HuH-7.5 (cell line): Measurements from ENCODE around the gene TUT1.

Experiments used
- DNase-seq: peaks from one replicate; pipeline ENCODE4 v3.0.0; 2011; ENCODE audit warnings: low spot score

TUT1 gene

DNA sequence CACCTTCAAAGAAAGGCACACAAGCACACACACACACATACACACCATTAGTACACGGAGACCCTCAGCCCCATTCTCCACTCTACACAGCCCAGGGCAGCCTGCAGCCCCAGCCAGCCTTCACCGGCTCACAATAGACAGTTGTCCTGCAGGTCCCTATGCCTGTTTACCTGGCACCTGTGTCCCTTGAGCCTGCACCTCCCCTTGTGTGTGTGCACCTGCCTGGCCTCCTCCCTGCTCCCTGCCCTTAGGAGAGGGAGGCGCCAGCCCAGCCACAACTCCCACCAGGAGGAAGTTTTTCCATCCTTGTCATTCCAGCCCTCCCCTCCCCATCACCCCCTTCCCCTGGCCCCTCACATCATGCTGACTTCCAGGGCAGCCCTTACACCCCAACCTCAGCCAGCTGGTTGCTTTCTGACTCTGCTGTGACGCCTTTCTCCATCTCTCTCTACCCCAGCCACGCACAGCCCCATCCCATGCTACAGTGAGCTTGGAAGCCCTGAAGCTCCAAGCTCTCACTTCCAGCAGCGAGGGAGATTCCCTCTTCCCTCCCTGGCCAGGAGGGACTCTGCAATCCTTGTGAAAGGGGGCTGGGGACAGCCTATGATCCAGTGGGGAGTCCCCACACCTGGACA lies 49.1 kb downstream of the TUT1 start:
- no peak for DNase-seq

DNA sequence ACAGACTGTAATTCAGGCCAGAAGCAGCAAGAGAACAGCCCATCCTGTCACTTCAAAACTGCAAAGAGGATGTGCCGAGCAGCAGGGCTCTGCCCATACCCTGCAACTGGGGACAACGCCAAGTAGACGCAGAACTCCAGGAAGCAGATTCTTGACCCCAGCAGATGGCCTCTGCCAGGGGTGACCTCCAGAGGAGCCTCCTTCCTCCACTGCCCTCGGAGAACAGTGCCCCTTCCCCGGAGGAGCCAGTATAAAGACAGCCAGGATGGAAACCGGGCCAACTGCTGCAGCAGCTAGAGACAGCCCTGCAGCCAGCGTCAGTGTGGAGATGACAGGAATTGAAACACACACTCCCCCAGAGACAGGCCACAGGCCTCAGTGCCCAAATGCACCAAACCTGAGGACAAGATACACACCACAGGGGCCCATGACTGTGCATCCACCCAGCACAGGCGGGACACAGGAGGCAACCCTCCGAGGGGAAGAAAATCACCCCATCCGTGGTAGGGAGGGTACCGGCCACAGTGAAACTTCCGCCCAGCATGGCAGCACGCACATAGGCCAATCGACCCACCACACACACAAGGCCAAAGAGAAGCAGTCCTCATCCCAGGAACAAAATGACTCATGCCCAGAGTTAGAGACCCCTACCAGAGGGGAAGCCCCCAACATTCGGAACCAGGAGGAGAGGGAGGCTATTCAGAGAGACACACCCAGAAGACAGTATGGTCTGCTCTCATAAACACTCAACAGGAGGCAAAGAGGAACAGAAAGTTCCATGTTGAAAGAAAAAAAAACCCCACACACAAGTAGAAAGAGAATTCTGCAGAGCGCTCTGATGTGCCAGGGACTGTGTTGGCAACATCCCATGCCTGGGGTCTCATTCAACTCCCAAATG lies 50.3 kb downstream of the TUT1 start:
- no peak for DNase-seq

DNA sequence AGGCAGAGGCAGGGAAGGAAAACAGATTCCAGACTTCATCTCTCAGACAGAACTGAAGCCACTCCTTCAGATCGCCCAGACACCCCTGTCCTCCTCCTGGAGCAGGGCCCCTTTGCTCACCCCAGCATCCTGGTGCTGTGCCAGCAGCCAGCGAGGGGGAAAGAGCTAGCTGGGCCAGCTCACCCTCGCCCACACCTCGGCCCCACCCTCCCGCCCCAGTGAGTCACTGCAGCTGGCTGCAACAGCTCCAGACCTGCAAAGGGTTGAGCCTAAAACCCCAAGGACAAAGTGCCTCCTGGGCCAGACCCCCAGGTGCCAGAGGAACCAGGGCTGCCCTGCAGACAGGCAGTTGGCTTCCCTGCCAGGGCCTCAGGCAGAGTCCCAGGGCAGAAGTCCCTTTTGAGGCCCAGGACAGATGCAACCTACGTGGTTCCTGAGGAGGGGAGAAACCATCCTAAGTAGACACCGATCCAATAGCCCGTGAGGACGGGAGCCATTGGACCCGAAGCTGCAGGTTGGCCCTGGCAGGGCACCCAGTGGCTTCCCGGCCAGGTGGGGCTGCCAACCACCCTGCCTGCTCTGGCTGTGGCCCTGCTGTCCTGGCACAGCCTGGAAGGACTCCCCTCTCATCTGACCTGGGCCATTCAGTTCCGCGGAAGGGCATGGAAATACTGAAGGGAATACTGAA lies 51.9 kb downstream of the TUT1 start:
- no peak for DNase-seq

DNA sequence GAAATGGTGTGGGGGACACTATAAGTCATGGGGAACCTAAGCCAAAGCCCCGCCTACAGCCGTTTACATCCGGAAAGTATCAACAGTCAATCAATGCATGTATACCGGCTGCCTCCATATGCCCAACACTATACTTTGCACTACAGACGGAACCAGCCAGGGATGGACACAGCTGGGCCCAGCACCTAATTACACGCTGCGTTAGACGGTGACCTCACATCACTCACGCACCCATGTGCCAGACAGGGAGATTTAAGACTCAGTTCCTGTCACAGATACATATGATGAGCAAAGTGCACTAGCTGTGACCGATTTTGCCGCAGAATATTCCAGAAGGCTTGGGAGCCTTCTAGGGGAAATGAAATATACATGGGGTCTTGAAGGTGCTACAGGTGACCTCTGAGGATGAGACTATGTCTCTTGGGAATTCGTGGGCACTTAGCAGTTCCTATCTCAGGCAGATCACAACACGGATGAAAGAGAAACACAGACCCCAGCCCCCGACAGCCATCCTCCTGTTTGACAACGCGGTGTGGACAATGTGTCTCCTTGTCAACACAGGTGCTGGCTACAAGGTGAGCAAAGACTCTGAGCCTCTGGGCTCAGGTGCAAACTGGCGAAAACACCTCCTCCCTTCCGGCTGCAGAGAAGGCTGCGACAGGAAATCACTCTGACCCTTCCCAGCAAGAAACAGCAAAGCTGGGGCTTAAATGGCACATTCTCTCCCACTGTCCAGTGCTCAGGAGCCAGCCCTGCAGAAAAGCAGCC lies 52.7 kb downstream of the TUT1 start:
- no peak for DNase-seq

DNA sequence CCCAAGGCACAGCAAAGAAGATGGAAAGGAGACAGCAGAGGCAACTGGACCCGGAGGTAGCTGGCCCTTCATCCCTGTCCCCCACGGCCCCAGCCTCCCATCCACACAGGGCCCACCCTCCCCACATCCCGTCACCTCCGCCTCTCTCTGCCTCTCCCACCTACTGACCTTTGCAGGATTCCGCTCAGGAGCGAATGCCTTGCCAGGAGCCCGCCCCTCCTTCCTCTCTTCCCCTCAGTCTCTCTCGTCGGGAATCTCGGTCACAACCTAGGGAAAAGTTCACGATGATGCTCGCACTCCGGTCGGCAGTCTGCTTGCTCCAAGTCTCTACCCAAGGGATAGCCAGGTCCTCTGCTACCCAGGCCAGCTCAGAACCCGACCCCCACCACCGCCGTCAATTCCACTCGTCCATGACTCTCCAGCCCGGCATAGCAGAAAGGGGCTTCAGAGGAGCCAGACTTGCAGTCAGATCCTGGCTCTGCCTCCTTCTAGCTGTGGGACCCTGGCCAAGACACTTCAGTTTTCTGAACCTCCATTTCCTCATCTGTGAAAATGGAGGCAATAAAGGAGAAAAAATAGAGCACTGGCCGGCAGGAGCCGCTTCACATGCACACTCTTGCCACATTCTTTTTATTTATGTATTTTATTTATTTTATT lies 54.9 kb downstream of the TUT1 start:
- no peak for DNase-seq

DNA sequence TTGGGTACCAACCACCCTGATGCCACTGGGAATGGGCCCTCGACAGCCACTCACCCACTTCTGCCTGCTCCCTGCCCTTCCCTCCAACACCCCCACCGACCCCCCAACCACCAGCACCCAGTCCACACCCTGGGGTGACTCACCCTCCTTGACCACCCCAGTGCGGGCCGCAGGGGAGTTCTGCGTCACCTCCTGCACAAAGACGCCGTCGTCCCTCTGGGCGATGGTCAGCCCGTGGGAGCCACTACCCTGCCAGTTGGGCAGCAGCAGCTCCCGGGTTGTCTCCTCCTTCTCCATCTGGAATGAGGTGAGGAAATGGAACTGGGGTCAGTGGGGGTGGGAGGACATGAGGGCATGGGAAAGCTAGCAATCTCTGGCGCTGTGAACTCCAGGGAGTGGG lies 55.5 kb downstream of the TUT1 start:
- DNase-seq = no peak

DNA sequence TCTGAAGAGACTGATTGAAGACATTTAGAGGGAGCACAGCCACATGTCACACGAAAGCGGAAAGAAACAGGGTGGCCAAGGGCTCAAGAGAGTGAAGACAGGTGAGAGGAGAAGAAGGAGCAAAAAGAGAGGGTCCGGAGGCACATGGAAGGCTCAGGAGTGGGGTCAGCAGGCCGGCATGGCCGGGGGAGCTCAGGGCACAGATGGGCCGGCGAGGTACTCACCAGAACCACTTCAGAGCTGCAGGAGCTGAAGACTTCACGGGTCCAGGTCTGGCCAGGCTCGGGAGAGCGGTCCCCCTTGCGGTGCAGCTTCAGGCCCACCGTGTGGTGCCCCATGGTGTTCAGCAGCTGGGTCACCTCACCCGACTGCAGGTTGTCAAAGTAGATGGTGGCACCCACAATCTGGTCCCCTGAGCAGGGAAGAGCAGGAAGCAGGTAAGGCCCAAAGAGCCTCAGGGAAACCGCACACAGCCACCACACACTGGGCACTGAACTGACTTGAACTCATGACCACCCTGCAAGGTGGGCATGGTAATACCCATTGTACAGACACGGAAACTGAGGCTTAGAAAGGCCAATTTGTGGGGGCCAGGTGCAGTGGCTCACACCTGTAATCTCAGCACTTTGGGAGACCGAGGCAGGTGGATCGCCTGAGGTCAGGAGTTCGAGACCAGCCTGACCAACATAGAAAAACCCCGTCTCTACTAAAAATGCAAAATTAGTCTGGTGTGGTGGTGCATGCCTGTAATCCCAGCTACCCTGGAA lies 56.4 kb downstream of the TUT1 start:
- DNase-seq = no peak

DNA sequence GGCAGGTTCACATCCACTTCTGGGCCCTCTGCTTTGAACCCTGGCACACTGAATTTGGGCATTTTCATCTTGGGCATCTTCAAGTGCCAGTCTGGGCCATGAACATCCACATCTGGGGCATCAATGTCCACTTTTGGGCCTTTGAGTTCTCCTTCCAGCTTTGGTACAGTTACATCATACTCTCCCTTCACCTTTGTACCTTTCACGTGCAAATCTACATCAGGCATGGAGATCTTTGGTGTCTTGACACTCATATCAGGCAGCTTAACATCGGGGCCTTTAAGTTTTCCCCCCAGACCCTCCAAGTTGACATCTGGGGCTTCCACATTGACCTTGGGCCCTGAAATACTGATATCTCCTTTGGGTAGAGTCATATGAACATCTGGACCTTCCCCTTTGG lies 59.2 kb downstream of the TUT1 start:
- no peak for DNase-seq
